Glomerular endothelial cell (primary cell): Measurements from ENCODE around the gene PATE4. TPM values are rescaled to one million over a fixed set of nuclear protein-coding genes. Genes with fewer than 3 reads are reported as not detected.
A peak's percentile ranks its signal among the peaks of the same experiment; 100 is the strongest.

Source experiments
- DNase-seq: peaks from one replicate; pipeline ENCODE4 v3.0.0-alpha.2; 2011; ENCODE audit warnings: low read depth, low spot score; ENCODE audit errors: extremely low read depth
- total RNA-seq: library from RNA; depleted of rRNA; stranded (reverse); fragments of >200 nt; gene quantifications from 2 replicates; pipeline ENCODE4 v1.2.3, GENCODE V29; 2015

Gene PATE4
- total RNA-seq, 1 donor from 2014 or later: not detected

- DNase-seq: no peak
Measured at GRCh38 chr11:125886997-125887372, 53.9 kb downstream of the PATE4 start.

DNA sequence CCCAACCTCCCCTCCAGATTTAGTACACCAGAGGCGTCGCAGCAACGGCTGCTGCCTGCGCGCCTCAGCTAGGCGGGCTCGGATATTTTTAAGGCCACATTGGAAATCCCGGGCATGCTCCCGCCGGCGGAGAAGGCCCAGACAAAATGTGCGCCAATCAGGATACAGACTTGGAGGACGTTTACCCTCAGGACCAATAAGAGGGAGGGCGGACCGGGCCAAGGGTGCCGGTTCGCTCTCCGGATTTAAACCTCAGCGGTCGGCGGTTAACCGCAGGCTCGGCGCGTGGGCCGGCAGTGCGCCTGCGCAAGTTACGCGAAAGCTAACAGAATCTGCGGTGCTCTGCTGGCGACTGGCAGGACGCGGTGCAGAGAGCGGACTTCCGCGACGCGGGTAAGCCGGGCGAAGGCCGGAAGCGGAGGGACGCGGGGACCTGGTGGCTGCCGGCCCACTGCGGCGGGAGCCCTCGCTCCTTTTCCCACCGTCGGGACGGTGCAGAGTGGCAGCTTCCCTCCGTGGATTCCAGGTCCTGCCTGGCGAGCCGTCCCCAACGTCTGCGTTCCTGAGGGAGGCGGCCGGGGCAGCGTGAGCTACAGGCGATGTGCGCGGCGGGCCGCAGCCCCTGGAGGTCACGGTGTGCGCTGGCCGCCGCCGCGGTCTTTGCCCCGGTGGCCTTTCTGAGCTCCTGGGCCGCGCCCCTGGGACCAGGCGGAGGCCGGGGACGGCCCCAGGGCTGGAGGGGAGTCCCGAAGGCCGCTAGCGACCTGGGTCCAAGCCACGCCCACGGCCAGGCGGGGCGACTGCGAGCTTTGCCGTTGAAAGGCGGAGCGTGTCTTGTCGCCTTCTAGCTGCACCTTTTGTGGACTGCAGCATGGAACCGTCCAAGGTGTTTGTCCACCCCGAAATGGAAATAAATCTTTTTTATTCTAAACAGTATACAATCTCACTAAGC is 54.5 kb downstream of the PATE4 start, which contains the start of gene HYLS1:
Gene HYLS1, plus strand, starts transcription at position 296 of the 952 bp plus-strand sequence. CDS start 11,701 bp downstream, outside the sequence.
- DNase-seq: peak; percentile 72

Other genes starting within 250 kb of the PATE4 start
- 152 and 171 TPM in 2 replicates for gene STT3A, start 240.5 kb upstream of the PATE4 start, total RNA-seq
- gene CHEK1, start 208.2 kb upstream of the PATE4 start, total RNA-seq: 12.6 and 18.0 TPM in 2 replicates
- gene ACRV1, start 152.5 kb upstream of the PATE4 start, total RNA-seq: not detected in 2 replicates
- not detected in 2 replicates for gene PATE1, start 87.0 kb upstream of the PATE4 start, total RNA-seq
- 0.93 TPM in 1 of 2 replicates, not detected in the other for gene PATE2, start 54.5 kb upstream of the PATE4 start, total RNA-seq
- not detected in 2 replicates for gene PATE3, start 45.2 kb upstream of the PATE4 start, total RNA-seq
- 7.5 and 8.9 TPM in 2 replicates for gene HYLS1, start 54.4 kb downstream of the PATE4 start, total RNA-seq
- gene PUS3, start 69.9 kb downstream of the PATE4 start, total RNA-seq: 7.5 and 11.4 TPM in 2 replicates
- gene DDX25, start 71.2 kb downstream of the PATE4 start, total RNA-seq: not detected in 2 replicates
- gene VSIG10L2, start 112.7 kb downstream of the PATE4 start, total RNA-seq: not detected in 2 replicates
- 6.1 and 7.7 TPM in 2 replicates for gene CDON, start 229.6 kb downstream of the PATE4 start, total RNA-seq